ENCODE results near the gene CORO2B.

DNA sequence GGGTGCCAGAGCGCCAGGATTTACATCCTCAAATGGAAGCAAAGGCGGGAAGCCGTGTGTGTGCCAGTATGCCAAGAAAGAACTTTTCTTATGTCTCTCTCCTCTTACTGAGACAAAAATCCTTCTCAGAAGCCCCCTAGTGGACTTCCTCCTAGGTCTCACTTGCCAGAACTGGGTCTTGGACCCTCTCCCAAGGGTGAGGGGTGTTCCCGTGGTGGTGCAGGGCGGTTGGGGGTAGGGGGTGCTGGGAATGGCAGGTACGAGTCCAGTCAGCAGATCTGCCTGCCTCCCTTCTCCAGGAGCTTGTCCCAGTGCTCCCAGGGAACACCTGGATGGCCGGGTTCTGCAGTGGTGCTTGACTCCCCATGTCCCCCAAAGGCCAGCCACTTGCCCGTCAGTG lies 52.0 kb downstream of the CORO2B start:
- TF ChIP-seq, protein P1, sequence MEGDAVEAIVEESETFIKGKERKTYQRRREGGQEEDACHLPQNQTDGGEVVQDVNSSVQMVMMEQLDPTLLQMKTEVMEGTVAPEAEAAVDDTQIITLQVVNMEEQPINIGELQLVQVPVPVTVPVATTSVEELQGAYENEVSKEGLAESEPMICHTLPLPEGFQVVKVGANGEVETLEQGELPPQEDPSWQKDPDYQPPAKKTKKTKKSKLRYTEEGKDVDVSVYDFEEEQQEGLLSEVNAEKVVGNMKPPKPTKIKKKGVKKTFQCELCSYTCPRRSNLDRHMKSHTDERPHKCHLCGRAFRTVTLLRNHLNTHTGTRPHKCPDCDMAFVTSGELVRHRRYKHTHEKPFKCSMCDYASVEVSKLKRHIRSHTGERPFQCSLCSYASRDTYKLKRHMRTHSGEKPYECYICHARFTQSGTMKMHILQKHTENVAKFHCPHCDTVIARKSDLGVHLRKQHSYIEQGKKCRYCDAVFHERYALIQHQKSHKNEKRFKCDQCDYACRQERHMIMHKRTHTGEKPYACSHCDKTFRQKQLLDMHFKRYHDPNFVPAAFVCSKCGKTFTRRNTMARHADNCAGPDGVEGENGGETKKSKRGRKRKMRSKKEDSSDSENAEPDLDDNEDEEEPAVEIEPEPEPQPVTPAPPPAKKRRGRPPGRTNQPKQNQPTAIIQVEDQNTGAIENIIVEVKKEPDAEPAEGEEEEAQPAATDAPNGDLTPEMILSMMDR (conservative IDR thresholded peaks at IDR 0.05; ENCODE audit: low read depth, low read length) = peak; percentile 43; the same call in 1 of the 2 replicates
- no peak for TF ChIP-seq EZH2 (IDR thresholded peaks at IDR 0.05; ENCODE audit: borderline replicate concordance, low read depth, low read length, poor library complexity, severe bottlenecking)

Measured in A673 (cell line).